Activated CD4-positive, alpha-beta memory T cell treated with anti-CD3 and anti-CD28 coated beads for 36 hours (primary cell): ENCODE measurements around the gene SPACA9. TPM values are rescaled to one million over a fixed set of nuclear protein-coding genes. Genes with fewer than 3 reads are reported as not detected.

ENCODE experiments used
- CTCF ChIA-PET: fragments of 350-600 bp; sonication (Branson Sonifier 250); formaldehyde crosslinking; loops from one replicate; lab custom pipeline; 2021; ENCODE audit warnings: antibody characterized with exemption, inconsistent platforms; lab: Charles Lee
- POLR2A ChIA-PET: fragments of 350-600 bp; sonication (Branson Sonifier 250); formaldehyde crosslinking; loops from one replicate; lab custom pipeline; 2021; ENCODE audit warnings: antibody characterized with exemption; lab: Charles Lee
- DNase-seq: peaks from one replicate; pipeline ENCODE4 v3.0.0-alpha.2; 2020
- H3K27ac Mint-ChIP-seq: one replicate; pipeline ENCODE4 v1.8.0; 2021; ENCODE audit warnings: mixed read lengths
- H3K27me3 Mint-ChIP-seq: one replicate; pipeline ENCODE4 v1.8.0; 2021; ENCODE audit warnings: mixed read lengths
- H3K36me3 Mint-ChIP-seq: one replicate; pipeline ENCODE4 v1.8.0; 2021; ENCODE audit warnings: mixed read lengths
- H3K4me1 Mint-ChIP-seq: one replicate; pipeline ENCODE4 v1.8.0; 2021; ENCODE audit warnings: low read depth, mixed read lengths
- H3K4me3 Mint-ChIP-seq: one replicate; pipeline ENCODE4 v1.8.0; 2021; ENCODE audit warnings: mild to moderate bottlenecking, mixed read lengths
- H3K9me3 Mint-ChIP-seq: one replicate; pipeline ENCODE4 v1.8.0; 2021; ENCODE audit warnings: mixed read lengths
- intact Hi-C: fragments of 100-400 bp; cut with micrococcal nuclease; formaldehyde crosslinking; loops from one replicate; pipeline ENCODE4 v1.15.1; 2023
- total RNA-seq, 2 experiments: library from RNA; stranded (reverse); gene quantifications; one replicate each; pipeline ENCODE4 v1.2.3, GENCODE V29; 2021

SPACA9 gene
- total RNA-seq, 2 experiments from 2014 or later, result 1.8 to 3.6 TPM

DNA sequence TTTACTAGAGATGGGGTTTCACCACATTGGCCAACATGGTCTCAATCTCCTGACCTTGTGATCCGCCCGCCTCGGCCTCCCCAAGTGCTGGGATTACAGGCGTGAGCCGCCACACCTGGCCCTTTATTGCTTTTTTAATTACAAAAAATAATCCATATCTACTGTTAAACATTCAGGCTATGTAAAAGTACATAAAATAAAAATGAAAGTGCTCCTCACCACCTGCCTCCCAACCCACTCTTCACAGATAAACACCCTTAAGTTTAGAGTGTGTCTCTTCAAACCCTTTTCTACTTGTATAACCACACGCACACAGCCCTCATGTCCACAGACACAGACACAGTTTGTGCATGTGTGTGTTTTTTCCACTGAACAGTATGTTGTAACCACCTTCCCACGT lies 49.0 kb downstream of the SPACA9 start:
- Mint-ChIP-seq H3K27ac (no peak overlapping the region), H3K36me3 (peaks cover 30% of the 10 kb centered on the region), H3K4me1 (no peaks in the 10 kb centered on the region), H3K4me3 (no peak overlapping the region), H3K9me3 (no peaks in the 10 kb centered on the region), H3K27me3 (no peaks in the 10 kb centered on the region)
- no peak for DNase-seq
- intact Hi-C loops, result no loop called here
- POLR2A ChIA-PET, result no interaction called here
- CTCF ChIA-PET, result interaction anchor here (1.2 kb wide), 1 partner anchor 26 kb away, joined by 4 read pairs; no protein-coding TSS in a partner anchor

- Mint-ChIP-seq H3K4me3 (no peak overlapping the region), H3K27ac (no peak overlapping the region), H3K27me3 (no peaks in the 10 kb centered on the region), H3K4me1 (no peaks in the 10 kb centered on the region), H3K9me3 (no peaks in the 10 kb centered on the region), H3K36me3 (peaks cover 23% of the 10 kb centered on the region)
- intact Hi-C loops, result no loop called here
- ChIA-PET POLR2A (interaction anchor here (0.6 kb wide), 1 partner anchor 8 kb away, joined by 3 read pairs; no protein-coding TSS in a partner anchor), CTCF (interaction anchor here (0.9 kb wide), 1 partner anchor 91 kb away, joined by 3 read pairs; no protein-coding TSS in a partner anchor)
- no peak for DNase-seq
Observed at GRCh38 chr9:132931178-132931735, 52.6 kb downstream of the SPACA9 start.

DNA sequence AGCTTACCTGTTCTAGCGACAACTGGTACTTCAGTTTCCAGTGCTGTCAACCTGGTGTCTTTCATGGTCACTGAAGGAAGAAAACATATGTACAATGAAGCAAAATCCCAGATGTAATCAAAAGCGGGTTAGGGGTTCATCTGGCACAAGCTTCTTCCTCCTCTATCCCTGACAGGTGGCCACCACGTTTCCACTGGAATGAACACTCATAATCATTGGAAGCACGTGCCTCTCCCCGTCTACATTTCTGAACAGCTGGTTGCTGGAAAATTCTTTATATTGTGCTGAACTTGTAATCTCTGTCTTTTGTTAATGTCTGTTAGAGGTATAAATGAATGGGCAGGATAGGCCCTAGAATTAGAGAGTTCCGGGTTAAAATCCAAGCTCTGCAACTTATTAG lies 56.3 kb downstream of the SPACA9 start:
- Mint-ChIP-seq H3K4me3 (no peak overlapping the region), H3K9me3 (no peaks in the 10 kb centered on the region), H3K27me3 (no peaks in the 10 kb centered on the region), H3K4me1 (no peaks in the 10 kb centered on the region), H3K27ac (no peak overlapping the region), H3K36me3 (peaks cover 11% of the 10 kb centered on the region)
- DNase-seq, result no peak
- intact Hi-C loops, result no loop called here
- ChIA-PET CTCF (interaction anchor here (1.5 to 1.6 kb wide), 2 partner anchors 8 to 33 kb away, joined by 4 to 10 read pairs; no protein-coding TSS in a partner anchor), POLR2A (no interaction called here)

GRCh38 chr9:132937463-132937901 lies 58.8 kb downstream of the SPACA9 start:
- H3K27me3 Mint-ChIP-seq, result no peaks in the 10 kb centered on the region
- H3K36me3 Mint-ChIP-seq, result peaks cover 5% of the 10 kb centered on the region
- intact Hi-C loops, result no loop called here
- ChIA-PET POLR2A (no interaction called here), CTCF (no interaction called here)
- no peak overlapping the region for H3K4me3 Mint-ChIP-seq
- DNase-seq, result no peak
- H3K4me1 Mint-ChIP-seq, result peaks cover 7% of the 10 kb centered on the region
- no peaks in the 10 kb centered on the region for H3K9me3 Mint-ChIP-seq
- H3K27ac Mint-ChIP-seq, result no peak overlapping the region

GRCh38 chr9:132939169-132939568 lies 60.5 kb downstream of the SPACA9 start:
- DNase-seq, result no peak
- Mint-ChIP-seq H3K4me1 (peaks cover 21% of the 10 kb centered on the region), H3K4me3 (no peak overlapping the region), H3K36me3 (peaks cover 1% of the 10 kb centered on the region), H3K27me3 (no peaks in the 10 kb centered on the region), H3K9me3 (no peaks in the 10 kb centered on the region), H3K27ac (no peak overlapping the region)
- POLR2A ChIA-PET, result no interaction called here
- CTCF ChIA-PET, result no interaction called here
- intact Hi-C loops, result no loop called here

Other genes with a start within 250 kb of the SPACA9 start
- gene DDX31, start 208.9 kb upstream of the SPACA9 start, total RNA-seq, result 10 to 100 TPM; 17.2 to 18.8 TPM
- 10 to 100 TPM; 11.6 to 12.4 TPM for gene GTF3C4, start 208.4 kb upstream of the SPACA9 start, total RNA-seq
- gene AK8, start 614 bp upstream of the SPACA9 start, total RNA-seq, result under 1 TPM; 0.10 to 0.39 TPM
- gene TSC1, start 65.7 kb downstream of the SPACA9 start, total RNA-seq, result 10 to 100 TPM; 19.6 to 23.6 TPM
- not detected for gene GFI1B, start 99.8 kb downstream of the SPACA9 start, total RNA-seq
- 10 to 100 TPM; 80.3 to 81.2 TPM for gene GTF3C5, start 152.1 kb downstream of the SPACA9 start, total RNA-seq
- gene CEL, start 183.1 kb downstream of the SPACA9 start, total RNA-seq, result 1 to 10 TPM in 1 of 2 experiments, under 1 TPM in 1; 0.88 to 1.0 TPM
- gene RALGDS, start 242.3 kb downstream of the SPACA9 start, total RNA-seq, result 10 to 100 TPM; 65.4 TPM